NCI-H69 (cell line): ENCODE data around the gene TEX10.
"Not testable (repeated sequence)": the region's sequence is repeated elsewhere in the genome, so short reads cannot be mapped to it uniquely, and the experiment has no call there.

Experiments used
- DNase-seq: peaks from one replicate; lab custom pipeline; 2025; lab: John Stamatoyannopoulos, UW

The TEX10 gene

DNA sequence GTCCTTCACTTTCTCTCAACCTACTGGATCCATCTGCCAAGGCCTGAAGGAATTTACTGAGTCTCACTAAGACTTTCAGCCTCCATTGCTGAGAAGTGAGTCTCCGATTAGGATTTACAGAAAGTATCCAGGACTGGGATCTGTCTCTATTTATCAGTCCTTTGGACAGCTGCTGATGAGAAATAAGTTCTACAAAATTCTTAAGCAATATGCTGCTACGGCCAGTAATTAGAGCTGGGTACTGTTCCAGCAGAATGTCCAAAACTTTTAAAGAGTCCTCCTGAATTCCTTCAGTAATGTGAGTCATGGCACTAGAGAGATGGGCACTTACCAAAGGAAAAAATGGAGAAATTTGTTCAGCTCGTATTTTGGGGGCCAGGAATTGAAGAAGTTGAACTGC, 5.9 kb downstream of the TEX10 start:
- DNase-seq, result no peak

DNA sequence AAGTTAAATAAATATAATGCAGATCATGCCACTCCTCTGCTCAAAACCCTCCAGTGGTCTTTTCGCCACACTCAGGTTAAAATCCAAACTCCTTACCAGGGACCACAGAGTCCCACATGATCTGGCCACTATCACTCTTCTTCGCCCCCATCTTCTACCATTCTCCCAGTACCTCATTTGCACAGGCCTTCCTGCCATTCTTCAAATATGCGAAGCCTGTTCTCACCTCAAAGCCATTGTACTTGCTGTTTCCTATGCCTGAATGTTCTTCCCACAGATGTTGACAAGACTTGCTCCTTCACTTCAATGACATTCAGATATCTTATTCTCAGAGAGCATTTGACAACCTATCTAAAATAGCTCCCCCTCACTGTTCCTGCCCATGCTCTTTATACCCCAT, 10.9 kb downstream of the TEX10 start:
- DNase-seq, result no peak

DNA sequence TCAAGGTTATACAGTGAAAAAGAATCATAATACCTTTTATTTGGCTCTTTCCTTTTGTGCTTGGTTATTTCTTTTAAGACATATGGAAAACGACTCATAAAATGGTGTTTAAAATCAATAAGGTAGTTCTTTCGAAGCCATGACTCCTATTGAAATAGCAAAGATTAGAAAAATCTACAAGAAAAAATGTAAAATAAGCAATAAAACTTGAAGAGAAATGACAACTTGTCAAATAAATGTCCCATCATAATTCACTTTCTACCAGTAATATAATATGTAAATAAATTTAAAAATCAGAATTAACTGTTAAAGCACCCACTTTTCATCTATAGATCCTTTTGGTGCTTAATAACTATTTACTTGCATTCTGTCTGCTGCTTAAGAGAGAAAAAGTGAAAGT, 12.5 kb downstream of the TEX10 start:
- DNase-seq, result no peak

DNA sequence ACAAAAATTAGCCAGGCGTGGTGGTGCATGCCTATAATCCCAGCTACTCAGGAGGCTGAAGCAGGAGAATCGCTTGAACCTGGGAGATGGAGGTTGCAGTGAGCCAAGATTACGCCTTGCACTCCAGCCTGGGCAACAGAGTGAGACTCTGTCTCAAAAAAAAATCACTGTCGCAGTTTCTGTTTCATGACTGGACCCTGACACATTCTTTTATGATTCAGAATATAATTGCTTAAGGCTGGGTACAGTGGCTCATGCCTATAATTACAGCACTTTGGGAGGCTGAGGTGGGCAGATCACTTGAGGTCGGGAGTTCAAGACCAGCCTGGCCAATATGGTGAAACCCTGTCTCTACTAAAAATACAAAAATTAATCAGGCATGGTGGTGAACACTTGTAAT, 14.0 kb downstream of the TEX10 start:
- DNase-seq, result not testable (repeated sequence)

DNA sequence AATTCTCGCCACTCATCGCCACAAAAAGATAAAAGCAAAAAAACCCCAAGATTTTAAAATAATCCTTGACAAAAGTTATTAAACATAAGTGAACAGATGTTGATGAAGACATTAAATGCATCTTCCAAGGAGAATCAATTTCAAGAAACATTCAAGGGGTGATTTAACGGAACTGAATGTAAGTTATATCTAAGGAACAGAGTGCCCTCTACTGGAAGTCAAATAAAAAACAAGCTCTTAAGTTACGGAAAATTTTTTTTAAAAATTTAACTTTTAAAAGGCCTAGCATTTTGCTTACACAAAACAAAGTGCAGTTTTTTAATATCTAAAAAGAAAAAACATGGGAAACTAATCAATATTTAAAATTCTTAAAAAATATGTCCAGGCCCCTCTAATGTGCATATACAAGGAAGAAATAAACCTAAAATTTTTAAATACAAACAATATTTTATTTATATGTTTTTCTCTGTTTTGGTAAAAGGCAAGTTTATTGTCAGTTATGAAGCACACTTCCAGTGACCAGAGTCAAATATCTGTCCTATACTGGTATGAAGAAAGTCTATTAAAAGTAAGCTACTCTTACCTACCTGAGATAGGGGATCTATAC, 28.0 kb downstream of the TEX10 start:
- peak; percentile 53 for DNase-seq

DNA sequence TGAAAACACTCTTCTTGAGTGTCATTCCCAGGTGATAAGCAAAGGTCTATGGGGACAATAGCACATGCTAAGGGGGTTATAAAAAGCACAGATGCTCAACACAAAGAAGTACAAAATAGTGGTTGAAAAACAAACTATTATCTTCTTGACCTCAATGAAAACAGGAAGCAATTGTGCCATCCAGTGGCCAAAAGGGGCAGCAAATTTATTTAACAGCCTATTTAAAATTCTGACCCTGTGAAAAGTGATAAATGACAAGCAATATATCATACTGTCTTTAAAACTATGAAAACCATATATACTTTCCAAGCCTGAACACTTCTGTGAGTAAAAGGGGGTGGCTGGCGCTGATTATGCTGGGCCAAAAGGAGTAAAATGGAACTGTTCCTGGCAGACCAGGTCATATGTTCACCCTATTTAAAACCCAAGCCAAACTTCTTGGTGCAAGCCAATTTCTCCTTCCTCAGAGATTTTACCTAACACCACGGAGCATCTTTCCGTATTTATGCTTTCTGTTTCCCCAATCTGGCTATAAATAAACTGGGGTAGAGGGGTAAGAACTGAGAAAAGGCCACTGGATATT, 29.7 kb downstream of the TEX10 start:
- peak; percentile 66 for DNase-seq

DNA sequence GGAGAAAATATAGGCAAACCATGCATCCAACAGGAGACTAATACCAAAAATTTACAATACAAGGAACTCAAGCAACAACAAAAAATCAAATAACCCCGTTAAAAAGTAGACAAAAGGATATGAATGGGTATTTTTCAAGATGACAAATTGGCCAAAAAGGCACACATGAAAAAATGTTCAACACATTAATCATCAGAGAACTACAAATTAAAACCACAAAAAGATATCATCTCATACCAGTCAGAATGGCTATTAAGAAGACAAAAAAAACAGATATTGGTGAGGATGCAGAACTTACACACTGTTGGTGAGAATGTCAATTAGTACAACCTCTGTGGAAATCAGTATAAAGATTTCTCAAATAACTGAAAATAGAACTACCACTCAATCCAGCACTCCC, 35.0 kb downstream of the TEX10 start:
- DNase-seq, result no peak

DNA sequence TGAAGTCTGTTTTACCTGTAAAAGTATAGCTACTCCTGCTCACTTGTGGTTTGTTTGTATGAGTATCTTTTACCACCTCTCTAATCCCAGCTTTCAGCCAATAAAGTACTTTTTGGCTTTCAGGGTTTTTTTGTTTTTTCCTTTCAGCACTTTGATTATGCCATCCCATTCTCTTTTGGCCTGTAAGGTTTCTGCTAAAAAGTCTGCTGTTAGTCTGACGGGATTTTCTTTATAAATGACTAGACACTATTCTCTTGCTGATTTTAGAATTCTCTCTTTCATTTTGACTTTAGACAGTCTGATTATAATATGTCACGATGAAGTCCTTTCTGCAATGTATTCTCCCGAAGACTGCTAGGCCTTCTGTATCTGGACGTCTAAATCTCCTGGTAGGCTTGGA, 37.2 kb downstream of the TEX10 start:
- no peak for DNase-seq

DNA sequence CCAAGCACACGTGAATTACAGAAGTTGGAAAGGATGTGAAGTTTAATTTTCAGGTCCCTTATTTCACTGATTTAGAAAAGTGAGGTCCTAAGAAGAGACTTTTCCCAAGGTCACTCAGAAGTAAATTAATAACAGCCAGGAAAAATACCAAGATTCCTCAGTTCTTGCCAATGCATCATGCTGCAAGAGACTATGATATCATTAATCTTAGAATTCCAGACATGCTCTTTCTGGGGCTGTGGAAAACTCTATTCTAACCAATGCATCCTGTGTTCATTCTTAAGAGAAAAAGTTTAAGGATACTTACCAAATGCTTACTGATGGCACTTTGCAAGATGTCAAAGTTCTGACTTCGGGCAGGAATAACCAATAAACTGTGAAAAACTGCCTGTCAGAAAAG, 42.8 kb downstream of the TEX10 start:
- no peak for DNase-seq

DNA sequence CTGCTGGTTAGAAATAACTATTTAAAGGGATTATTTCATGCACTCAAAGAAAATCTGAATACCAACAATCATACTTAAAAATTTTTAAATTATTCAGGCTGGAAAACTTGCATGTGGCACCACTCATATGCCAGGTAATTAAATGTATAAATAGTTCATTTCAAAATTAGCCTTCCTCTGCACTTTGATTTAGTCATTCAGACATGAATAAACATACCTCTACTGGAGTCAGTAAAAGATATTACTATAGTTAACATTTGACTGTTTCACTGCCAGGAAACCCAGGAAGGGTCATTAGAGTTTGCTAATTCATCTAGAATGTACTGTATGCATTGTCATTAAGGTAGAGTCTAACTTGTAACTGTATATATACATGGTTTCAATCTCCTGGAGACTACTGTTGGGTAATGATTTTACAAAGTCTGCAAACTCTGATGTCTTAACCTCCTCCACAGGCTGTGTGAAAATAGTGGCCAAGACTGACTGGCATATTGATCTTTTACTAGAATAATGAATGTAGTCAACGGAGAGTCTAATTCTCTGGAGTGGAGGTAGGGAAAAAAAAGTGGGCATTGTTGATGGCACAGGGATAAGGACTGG, 43.7 kb downstream of the TEX10 start:
- no peak for DNase-seq

DNA sequence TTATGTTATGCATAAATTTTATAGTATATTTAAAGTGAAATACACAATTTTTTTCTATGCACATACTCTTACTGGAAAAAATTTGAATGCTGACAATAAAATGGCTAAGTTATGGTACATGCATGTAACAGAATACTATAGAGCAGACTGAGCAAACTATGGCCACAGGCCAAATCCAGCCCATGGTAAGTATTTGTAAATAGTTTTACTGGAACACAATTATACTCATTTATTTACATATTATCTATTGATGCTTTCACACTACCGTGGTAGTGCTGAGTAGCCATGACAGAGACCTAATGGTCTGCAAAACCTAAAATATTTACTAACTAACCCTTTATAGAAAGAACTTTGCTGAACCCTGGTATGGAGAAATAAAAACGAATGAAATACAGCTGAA, 45.7 kb downstream of the TEX10 start:
- peak; percentile 50 for DNase-seq

DNA sequence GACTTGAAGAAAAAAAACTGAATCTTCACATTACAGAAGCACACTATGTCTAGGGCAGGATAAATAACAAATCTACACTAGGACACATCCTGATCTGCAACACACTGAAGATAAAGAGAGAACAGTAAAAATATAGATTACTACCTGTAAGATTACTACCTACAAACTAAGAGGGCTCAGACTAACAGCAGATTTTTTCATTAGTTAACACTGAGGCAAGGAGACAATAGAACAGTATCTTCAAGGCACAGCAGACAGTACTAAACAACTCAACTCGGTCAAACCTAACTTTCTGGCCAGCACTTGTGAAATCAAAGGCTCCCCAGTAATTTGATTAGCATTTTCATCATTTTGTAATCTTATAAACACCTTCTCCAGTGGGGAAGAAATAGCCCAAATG, 46.5 kb downstream of the TEX10 start:
- DNase-seq, result no peak

DNA sequence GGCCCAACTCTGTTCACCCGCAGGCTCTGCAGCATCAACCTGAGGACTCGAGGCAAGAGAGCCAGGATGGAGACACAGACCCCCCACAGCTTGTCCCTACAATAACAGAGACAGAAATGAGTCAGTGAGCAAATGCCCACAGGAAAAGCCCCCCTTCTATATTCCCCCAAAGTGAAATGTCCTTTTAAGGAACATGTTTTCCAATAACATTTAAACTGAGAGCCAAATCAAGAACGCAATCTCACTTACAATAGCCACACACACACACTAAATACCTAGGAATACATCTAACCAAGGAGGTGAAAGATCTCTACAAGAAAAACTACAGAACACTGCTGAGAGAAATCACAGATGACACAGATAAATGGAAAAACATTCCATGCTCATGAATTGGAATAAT, 49.0 kb downstream of the TEX10 start:
- no peak for DNase-seq

DNA sequence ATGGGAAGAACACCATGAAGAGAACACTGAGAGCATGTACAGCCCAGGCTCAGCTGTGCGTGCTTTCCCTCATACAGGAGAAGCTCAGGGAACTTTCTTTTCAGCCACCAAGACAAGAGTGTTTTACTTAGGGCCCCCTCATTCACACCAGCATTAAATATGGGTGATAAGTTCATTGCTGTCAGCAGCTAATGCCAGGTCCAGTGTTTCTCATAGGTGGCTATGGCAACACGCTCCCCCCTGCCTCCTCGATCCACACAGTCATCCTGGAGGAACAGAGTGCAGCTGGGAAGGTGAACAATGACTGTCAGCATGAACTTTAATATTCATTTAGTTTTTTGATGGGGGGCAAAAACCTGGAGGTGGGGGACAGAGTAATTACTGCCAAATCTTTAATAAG, 54.4 kb downstream of the TEX10 start:
- no peak for DNase-seq

DNA sequence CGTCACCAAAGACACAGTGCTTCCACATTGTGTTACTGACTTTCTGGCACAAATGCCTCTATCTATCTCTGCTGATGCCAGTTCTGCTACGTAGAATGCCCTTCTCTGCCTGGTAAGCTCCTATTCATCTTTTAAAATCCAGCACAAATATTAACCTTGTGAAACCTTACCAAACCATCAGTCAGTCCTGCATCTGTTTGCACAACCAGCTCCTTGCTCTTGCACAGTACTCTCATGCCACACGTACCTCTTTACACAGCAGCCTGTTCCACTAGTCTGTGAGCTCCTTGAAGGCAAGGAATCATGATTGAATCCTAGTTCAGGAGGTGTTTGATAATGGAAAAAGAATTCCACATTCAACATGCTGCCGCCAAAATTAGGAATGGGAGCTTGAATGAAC, 56.3 kb downstream of the TEX10 start:
- DNase-seq, result no peak

DNA sequence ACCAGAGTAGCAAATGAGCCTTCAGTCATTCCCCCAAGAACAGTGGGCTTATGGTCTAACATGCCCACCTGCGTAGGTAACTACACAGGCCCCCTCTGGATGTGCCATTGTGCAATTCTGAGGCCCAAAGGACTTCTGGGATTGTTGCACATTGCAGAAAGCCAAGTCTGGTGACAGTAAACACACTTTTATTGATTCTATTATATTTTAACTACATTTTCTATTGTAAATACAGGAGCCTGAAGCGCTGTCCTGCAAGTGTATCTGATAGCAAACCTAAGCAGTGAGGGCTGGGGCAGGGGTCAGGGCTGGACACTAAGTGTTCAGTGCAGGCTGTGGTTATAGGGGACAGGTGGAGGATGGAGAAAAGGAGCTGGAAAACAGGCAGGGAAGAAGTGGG, 57.5 kb downstream of the TEX10 start:
- DNase-seq, result no peak

DNA sequence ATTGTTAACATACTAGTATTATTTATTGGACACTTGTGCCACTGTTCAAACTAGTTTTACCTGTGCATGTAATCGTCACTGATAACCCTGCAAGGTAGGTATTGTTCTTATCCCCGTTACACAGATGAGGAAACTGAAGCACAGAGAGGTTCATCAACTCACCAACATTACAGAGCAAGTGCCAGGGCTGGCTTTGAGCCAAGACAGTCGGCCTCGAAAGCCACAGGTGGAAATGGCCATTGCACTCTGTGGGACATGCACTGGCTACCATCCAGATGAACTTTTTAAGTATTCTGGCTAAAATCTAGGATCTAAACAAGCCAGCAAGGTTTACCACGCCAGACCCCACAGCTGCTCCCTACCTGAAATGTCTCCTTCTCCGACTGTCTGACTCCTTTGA, 57.9 kb downstream of the TEX10 start:
- no peak for DNase-seq

DNA sequence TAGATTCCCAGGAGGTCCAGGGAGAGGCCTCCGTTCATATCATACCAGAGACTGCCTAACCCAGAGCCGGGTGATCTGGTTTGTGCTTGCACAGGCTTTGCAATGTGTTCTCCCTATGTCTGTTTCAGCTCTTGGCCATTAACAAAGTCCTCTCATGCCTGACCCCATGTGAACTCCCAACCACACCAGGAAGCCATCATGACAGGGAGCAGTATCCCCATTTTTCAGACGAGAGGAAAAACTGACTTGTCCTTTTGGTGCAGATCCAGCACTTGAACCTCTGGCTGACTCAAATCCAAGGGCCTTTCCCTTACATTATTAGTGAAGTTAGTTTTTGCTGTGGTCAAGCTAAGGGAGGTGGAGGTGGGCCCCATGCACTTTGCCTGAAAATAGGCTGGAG, 58.4 kb downstream of the TEX10 start:
- DNase-seq, result no peak

DNA sequence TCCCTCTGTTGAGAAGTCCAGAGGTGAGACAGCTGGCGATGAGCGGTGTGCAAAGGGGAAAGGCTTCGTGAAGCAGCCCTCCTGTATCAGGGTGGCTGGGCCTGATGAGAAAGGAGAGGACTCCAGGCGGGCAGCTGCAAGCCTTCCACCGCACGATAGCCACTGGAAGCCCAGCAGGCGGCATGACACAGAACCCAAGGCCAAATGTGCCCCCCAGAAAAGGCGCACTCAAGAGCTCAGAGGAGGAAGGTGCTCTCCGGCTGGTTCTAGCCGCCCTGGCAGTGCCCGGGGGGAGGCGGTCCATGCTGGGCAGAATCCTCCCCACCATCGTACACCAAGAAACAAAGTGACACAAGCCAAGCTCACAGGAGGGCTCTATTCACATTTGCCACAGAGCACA, 60.3 kb downstream of the TEX10 start:
- no peak for DNase-seq

DNA sequence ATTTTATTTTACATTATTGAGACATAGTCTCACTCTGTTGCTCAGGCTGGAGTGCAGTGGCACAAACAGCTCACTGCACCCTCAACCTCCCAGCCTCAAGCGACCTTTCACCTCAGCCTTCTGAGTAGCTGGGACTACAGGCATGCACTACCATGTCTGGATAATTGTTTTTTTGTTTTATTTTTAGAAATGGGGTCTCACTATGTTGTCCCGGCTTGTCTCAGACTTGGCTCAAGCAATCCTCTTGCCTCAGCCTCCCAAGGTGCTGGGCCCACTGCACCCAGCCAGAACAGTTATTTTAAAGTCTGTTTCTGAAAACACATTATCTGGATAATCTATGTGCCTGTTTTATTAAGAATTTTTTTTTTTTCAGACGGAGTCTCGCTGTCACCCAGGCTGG, 62.0 kb downstream of the TEX10 start:
- DNase-seq, result no peak

DNA sequence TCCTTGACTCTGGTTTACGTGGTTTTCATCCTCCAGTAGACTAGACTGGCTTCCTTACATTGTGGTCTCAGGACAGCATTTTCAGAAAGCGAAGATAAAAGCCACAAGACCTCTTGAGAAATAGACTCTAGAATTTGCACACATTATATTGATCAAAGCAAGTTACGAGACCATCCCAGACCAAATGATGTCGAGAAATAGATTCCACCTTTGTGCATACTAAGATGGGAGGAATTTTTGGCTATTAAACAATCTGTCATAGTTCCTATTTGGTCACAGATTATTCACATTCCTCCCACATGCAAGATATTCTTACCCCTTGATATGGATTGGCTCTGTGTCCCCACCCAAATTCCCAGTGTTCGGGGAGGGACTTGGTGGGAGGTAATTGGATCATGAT, 65.6 kb downstream of the TEX10 start:
- no peak for DNase-seq

DNA sequence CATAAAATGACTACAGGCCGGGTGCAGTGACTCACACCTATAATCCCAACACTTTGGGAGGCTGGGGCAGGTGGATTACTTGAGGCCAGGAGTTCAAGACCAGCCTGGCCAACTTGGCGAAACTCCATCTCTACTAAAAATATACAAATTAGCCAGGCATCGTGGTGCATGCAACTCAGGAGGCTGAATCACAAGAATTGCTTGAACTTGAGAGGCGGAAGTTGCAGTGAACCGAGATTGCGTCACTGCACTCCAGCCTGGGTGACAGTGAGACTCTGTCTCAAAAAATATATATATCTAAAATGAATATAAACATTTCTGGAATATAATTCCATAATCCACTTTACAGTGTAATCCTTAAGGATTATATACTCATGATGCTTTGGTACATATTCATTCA, 66.5 kb downstream of the TEX10 start:
- no peak for DNase-seq

DNA sequence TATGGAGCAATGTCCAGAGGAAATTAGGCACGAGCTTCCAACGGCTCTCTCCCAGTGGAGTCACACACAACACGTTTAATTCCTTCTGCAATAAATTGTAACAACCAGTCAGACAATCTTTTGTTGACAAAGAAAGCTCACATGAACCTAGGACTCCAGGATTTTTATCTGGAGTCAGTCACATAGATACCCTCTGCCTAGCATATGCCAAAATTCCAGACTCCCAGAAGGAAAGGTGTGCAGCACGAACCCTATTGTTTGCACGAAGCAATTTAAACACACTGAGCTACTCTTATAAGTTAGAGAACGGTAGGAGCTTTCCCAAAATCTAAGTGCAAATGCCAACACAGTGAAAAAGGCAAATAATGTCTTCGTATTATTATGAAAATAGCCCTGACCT, 67.1 kb downstream of the TEX10 start:
- DNase-seq, result no peak

DNA sequence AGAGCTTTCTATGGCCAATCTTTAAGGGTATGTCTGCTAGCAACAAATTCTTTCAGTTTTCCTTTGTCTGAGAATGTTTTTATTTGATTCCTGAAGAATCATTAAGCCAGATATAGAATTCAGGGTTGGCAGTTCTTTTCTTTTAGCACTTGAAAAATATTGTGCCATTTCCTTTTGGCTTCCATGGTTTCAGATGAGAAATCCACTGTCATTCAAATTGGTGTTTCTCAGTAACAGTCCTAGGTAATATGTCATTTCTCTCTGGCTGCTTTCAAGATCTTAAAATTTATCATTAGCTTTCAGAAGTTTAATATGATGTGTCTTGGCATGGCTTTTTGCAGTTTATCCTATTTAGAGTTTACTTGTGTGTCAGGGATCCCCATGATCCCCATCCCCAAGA, 67.7 kb downstream of the TEX10 start:
- DNase-seq, result no peak
